Stimulated activated naive CD8-positive, alpha-beta T cell treated with anti-CD3 and anti-CD28 coated beads, Interleukin-15, Interleukin-2, amounts not matched to agents 100 ng/mL and 50 ng/mL, for 24 hours (primary cell): Measurements from ENCODE around the gene AKR1C3.
"Not testable (repeated sequence)": the region's sequence is repeated elsewhere in the genome, so short reads cannot be mapped to it uniquely, and the experiment has no call there.

Experiments
- H3K27ac Mint-ChIP-seq: one replicate; pipeline ENCODE4 v1.8.0; 2021; ENCODE audit warnings: mild to moderate bottlenecking, mixed read lengths
- H3K27me3 Mint-ChIP-seq: one replicate; pipeline ENCODE4 v1.8.0; 2021; ENCODE audit warnings: mixed read lengths
- H3K36me3 Mint-ChIP-seq: one replicate; pipeline ENCODE4 v1.8.0; 2021; ENCODE audit warnings: low read depth, mixed read lengths
- H3K4me1 Mint-ChIP-seq: one replicate; pipeline ENCODE4 v1.8.0; 2021; ENCODE audit warnings: low read depth, mixed read lengths
- H3K4me3 Mint-ChIP-seq: one replicate; pipeline ENCODE4 v1.8.0; 2021; ENCODE audit warnings: mild to moderate bottlenecking, mixed read lengths
- H3K9me3 Mint-ChIP-seq: one replicate; pipeline ENCODE4 v1.8.0; 2021; ENCODE audit warnings: mixed read lengths

The AKR1C3 gene

GRCh38 chr10:5076615-5077014, 17.6 kb upstream of the AKR1C3 start:
- H3K27ac Mint-ChIP-seq: no peak overlapping the region
- H3K36me3 Mint-ChIP-seq: no peaks in the 10 kb centered on the region
- no peaks in the 10 kb centered on the region for H3K4me1 Mint-ChIP-seq
- H3K27me3 Mint-ChIP-seq: no peaks in the 10 kb centered on the region
- H3K4me3 Mint-ChIP-seq: no peak overlapping the region
- no peaks in the 10 kb centered on the region for H3K9me3 Mint-ChIP-seq

GRCh38 chr10:5078547-5079180, 15.6 kb upstream of the AKR1C3 start:
- no peak overlapping the region for H3K4me3 Mint-ChIP-seq
- H3K4me1 Mint-ChIP-seq: no peaks in the 10 kb centered on the region
- H3K27me3 Mint-ChIP-seq: no peaks in the 10 kb centered on the region
- H3K27ac Mint-ChIP-seq: no peak overlapping the region
- H3K36me3 Mint-ChIP-seq: no peaks in the 10 kb centered on the region
- H3K9me3 Mint-ChIP-seq: no peaks in the 10 kb centered on the region

GRCh38 chr10:5079306-5079830, 14.8 kb upstream of the AKR1C3 start:
- Mint-ChIP-seq H3K27me3 (no peaks in the 10 kb centered on the region), H3K36me3 (no peaks in the 10 kb centered on the region), H3K27ac (no peak overlapping the region), H3K4me3 (no peak overlapping the region), H3K4me1 (no peaks in the 10 kb centered on the region), H3K9me3 (no peaks in the 10 kb centered on the region)

- no peak overlapping the region for H3K4me3 Mint-ChIP-seq
- H3K9me3 Mint-ChIP-seq: no peaks in the 10 kb centered on the region
- no peaks in the 10 kb centered on the region for H3K36me3 Mint-ChIP-seq
- no peaks in the 10 kb centered on the region for H3K4me1 Mint-ChIP-seq
- H3K27ac Mint-ChIP-seq: no peak overlapping the region
- H3K27me3 Mint-ChIP-seq: no peaks in the 10 kb centered on the region
Measured at GRCh38 chr10:5079836-5080235, 14.4 kb upstream of the AKR1C3 start.

GRCh38 chr10:5081091-5081490, 13.1 kb upstream of the AKR1C3 start:
- H3K27me3 Mint-ChIP-seq: no peaks in the 10 kb centered on the region
- no peak overlapping the region for H3K4me3 Mint-ChIP-seq
- no peaks in the 10 kb centered on the region for H3K9me3 Mint-ChIP-seq
- no peaks in the 10 kb centered on the region for H3K36me3 Mint-ChIP-seq
- H3K4me1 Mint-ChIP-seq: no peaks in the 10 kb centered on the region
- H3K27ac Mint-ChIP-seq: no peak overlapping the region

GRCh38 chr10:5088703-5089261, 5.4 kb upstream of the AKR1C3 start:
- H3K27me3 Mint-ChIP-seq: peaks cover 16% of the 10 kb centered on the region
- H3K4me1 Mint-ChIP-seq: no peaks in the 10 kb centered on the region
- peaks cover 26% of the 10 kb centered on the region for H3K9me3 Mint-ChIP-seq
- H3K27ac Mint-ChIP-seq: no peak overlapping the region
- no peaks in the 10 kb centered on the region for H3K36me3 Mint-ChIP-seq
- H3K4me3 Mint-ChIP-seq: no peak overlapping the region

GRCh38 chr10:5089865-5090264, 4.3 kb upstream of the AKR1C3 start:
- Mint-ChIP-seq H3K27ac (no peak overlapping the region), H3K4me3 (no peak overlapping the region), H3K9me3 (peaks cover 26% of the 10 kb centered on the region), H3K27me3 (peaks cover 19% of the 10 kb centered on the region), H3K4me1 (no peaks in the 10 kb centered on the region), H3K36me3 (no peaks in the 10 kb centered on the region)

- H3K4me3 Mint-ChIP-seq: no peak overlapping the region
- H3K4me1 Mint-ChIP-seq: no peaks in the 10 kb centered on the region
- no peak overlapping the region for H3K27ac Mint-ChIP-seq
- H3K9me3 Mint-ChIP-seq: peaks cover 26% of the 10 kb centered on the region
- peaks cover 22% of the 10 kb centered on the region for H3K27me3 Mint-ChIP-seq
- H3K36me3 Mint-ChIP-seq: no peaks in the 10 kb centered on the region
Measured at GRCh38 chr10:5090551-5090950, 3.7 kb upstream of the AKR1C3 start.

GRCh38 chr10:5091196-5091595, 3.0 kb upstream of the AKR1C3 start:
- H3K4me3 Mint-ChIP-seq: no peak overlapping the region
- no peak overlapping the region for H3K27ac Mint-ChIP-seq
- H3K9me3 Mint-ChIP-seq: peaks cover 26% of the 10 kb centered on the region
- H3K36me3 Mint-ChIP-seq: no peaks in the 10 kb centered on the region
- peaks cover 22% of the 10 kb centered on the region for H3K27me3 Mint-ChIP-seq
- no peaks in the 10 kb centered on the region for H3K4me1 Mint-ChIP-seq

- Mint-ChIP-seq H3K36me3 (no peaks in the 10 kb centered on the region), H3K9me3 (peaks cover 26% of the 10 kb centered on the region), H3K4me3 (no peak overlapping the region), H3K4me1 (no peaks in the 10 kb centered on the region), H3K27me3 (peaks cover 22% of the 10 kb centered on the region), H3K27ac (no peak overlapping the region)
Measured at GRCh38 chr10:5092375-5092774, 1.8 kb upstream of the AKR1C3 start.

GRCh38 chr10:5092848-5093790, 1.1 kb upstream of the AKR1C3 start:
- Mint-ChIP-seq H3K4me1 (no peaks in the 10 kb centered on the region), H3K4me3 (no peak overlapping the region), H3K27ac (no peak overlapping the region), H3K36me3 (no peaks in the 10 kb centered on the region), H3K9me3 (peaks cover 25% of the 10 kb centered on the region), H3K27me3 (peaks cover 22% of the 10 kb centered on the region)

GRCh38 chr10:5095687-5096086, 1.5 kb downstream of the AKR1C3 start:
- no peak overlapping the region for H3K27ac Mint-ChIP-seq
- peaks cover 6% of the 10 kb centered on the region for H3K9me3 Mint-ChIP-seq
- no peak overlapping the region for H3K4me3 Mint-ChIP-seq
- no peaks in the 10 kb centered on the region for H3K4me1 Mint-ChIP-seq
- H3K36me3 Mint-ChIP-seq: no peaks in the 10 kb centered on the region
- H3K27me3 Mint-ChIP-seq: peaks cover 14% of the 10 kb centered on the region

- Mint-ChIP-seq H3K36me3 (no peaks in the 10 kb centered on the region), H3K4me3 (no peak overlapping the region), H3K27ac (no peak overlapping the region), H3K4me1 (no peaks in the 10 kb centered on the region), H3K9me3 (peaks cover 3% of the 10 kb centered on the region), H3K27me3 (peaks cover 11% of the 10 kb centered on the region)
Measured at GRCh38 chr10:5096108-5096507, 1.9 kb downstream of the AKR1C3 start.

GRCh38 chr10:5102479-5102878, 8.3 kb downstream of the AKR1C3 start:
- not testable (repeated sequence) for H3K27ac Mint-ChIP-seq, H3K4me1 Mint-ChIP-seq, H3K36me3 Mint-ChIP-seq, H3K4me3 Mint-ChIP-seq, H3K9me3 Mint-ChIP-seq, H3K27me3 Mint-ChIP-seq

GRCh38 chr10:5103481-5103880, 9.3 kb downstream of the AKR1C3 start:
- H3K27me3 Mint-ChIP-seq: no peaks in the 10 kb centered on the region
- no peaks in the 10 kb centered on the region for H3K4me1 Mint-ChIP-seq
- no peak overlapping the region for H3K27ac Mint-ChIP-seq
- no peaks in the 10 kb centered on the region for H3K9me3 Mint-ChIP-seq
- no peaks in the 10 kb centered on the region for H3K36me3 Mint-ChIP-seq
- H3K4me3 Mint-ChIP-seq: no peak overlapping the region
